CD4-positive, alpha-beta memory T cell (primary cell): ENCODE measurements around the gene TRIM17. TPM values are rescaled to one million over a fixed set of nuclear protein-coding genes. Genes with fewer than 3 reads are reported as not detected.

ENCODE experiments used
- CTCF ChIA-PET: fragments of 350-600 bp; sonication (Branson Sonifier 250); formaldehyde crosslinking; loops from one replicate; lab custom pipeline; 2021; ENCODE audit warnings: inconsistent platforms; ENCODE audit not compliant: partially characterized antibody; lab: Charles Lee
- POLR2A ChIA-PET: fragments of 350-600 bp; sonication (Branson Sonifier 250); formaldehyde crosslinking; loops from one replicate; lab custom pipeline; 2021; ENCODE audit not compliant: partially characterized antibody; lab: Charles Lee
- DNase-seq, 5 donors: peaks; one replicate each; pipeline versions ENCODE4 v3.0.0 to v3.0.0-alpha.2; 2020 to 2022; ENCODE audit warnings: mixed read lengths in 1 of 5
- H3K27ac ChIP-seq: one replicate; pipeline ENCODE4 v1.7.0; 2013; ENCODE audit warnings: low read depth, low read length
- H3K27me3 ChIP-seq: 2 replicates; pipeline ENCODE4 v1.7.0; 2013; ENCODE audit warnings: mild to moderate bottlenecking, low read length, moderate library complexity; ENCODE audit not compliant: insufficient read depth
- H3K36me3 ChIP-seq: 2 replicates; pipeline ENCODE4 v1.7.0; 2013; ENCODE audit warnings: mild to moderate bottlenecking, low read length, moderate library complexity; ENCODE audit not compliant: insufficient read depth
- H3K4me1 ChIP-seq: 2 replicates; pipeline ENCODE4 v1.7.0; 2013; ENCODE audit warnings: mild to moderate bottlenecking, low read length, moderate library complexity; ENCODE audit not compliant: insufficient read depth
- H3K4me3 ChIP-seq, 2 donors: one replicate each; pipeline ENCODE4 v1.7.0; 2013; ENCODE audit warnings: low read length in 2 of 2, mild to moderate bottlenecking in 1 of 2
- H3K9me3 ChIP-seq, 2 donors: one replicate each; pipeline ENCODE4 v1.7.0; 2013; ENCODE audit warnings: low read length in 2 of 2, control low read depth in 1 of 2; ENCODE audit not compliant: control insufficient read depth in 1 of 2
- H3K27ac Mint-ChIP-seq, 7 donors: one replicate each; pipeline ENCODE4 v1.8.0; 2020 to 2021; ENCODE audit warnings: mixed read lengths in 7 of 7, mild to moderate bottlenecking in 6 of 7, inconsistent platforms in 3 of 7, moderate library complexity in 3 of 7
- H3K27me3 Mint-ChIP-seq, 2 donors: one replicate each; pipeline ENCODE4 v1.8.0; 2020 to 2021; ENCODE audit warnings: mixed read lengths in 2 of 2
- H3K36me3 Mint-ChIP-seq, 2 donors: one replicate each; pipeline ENCODE4 v1.8.0; 2020 to 2021; ENCODE audit warnings: mixed read lengths in 2 of 2, inconsistent platforms in 1 of 2, mild to moderate bottlenecking in 1 of 2
- H3K4me1 Mint-ChIP-seq, 4 donors: one replicate each; pipeline ENCODE4 v1.8.0; 2020 to 2021; ENCODE audit warnings: mixed read lengths in 4 of 4, mild to moderate bottlenecking in 1 of 4
- H3K4me3 Mint-ChIP-seq, 8 donors: one replicate each; pipeline ENCODE4 v1.8.0; 2020 to 2021; ENCODE audit warnings: mixed read lengths in 8 of 8, mild to moderate bottlenecking in 7 of 8, moderate library complexity in 6 of 8, inconsistent platforms in 3 of 8
- H3K9me3 Mint-ChIP-seq, 8 donors: one replicate each; pipeline ENCODE4 v1.8.0; 2020 to 2021; ENCODE audit warnings: mixed read lengths in 8 of 8, mild to moderate bottlenecking in 5 of 8, inconsistent platforms in 3 of 8, moderate library complexity in 1 of 8
- intact Hi-C: fragments of 100-400 bp; cut with micrococcal nuclease; formaldehyde crosslinking; loops from one replicate; pipeline ENCODE4 v1.15.1; 2023
- polyA plus RNA-seq, 2 donors: library from polyadenylated mRNA; unstranded; fragments of 300-500 nt; fragmentation: Illumina TruSeq; gene quantifications; one replicate each; pipeline ENCODE4 v1.2.3, GENCODE V29; 2021
- total RNA-seq, 2 experiments: library from RNA; stranded (reverse); gene quantifications; one replicate each; pipeline ENCODE4 v1.2.3, GENCODE V29; 2021

Gene TRIM17
- total and polyA plus RNA-seq, 4 experiments from 2014 or later, result 0.25 to 0.76 (median 0.69) TPM; not detected in 1

DNA sequence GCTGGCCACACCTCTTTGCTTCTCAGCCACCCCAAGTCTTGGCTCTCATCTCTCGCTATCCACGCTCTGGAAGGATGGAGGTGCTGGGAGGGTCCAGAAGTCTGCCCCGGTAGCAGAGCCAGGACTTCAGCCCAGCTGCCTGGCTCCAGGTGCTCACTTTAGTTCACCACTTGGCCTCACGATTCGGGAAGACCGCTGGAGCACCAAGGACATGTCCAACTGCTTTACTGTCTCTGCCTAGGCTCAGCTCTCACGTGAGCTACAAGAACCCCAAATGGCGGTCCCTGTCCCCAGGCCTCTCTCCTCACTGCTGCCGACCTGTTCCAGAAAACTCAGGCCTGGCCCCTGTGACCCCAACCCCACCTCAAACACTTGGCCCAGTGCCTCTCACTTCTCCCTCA lies 13.4 kb downstream of the TRIM17 start:
- Mint-ChIP-seq H3K4me3 (peak overlapping the region in 3 of 8 donors; percentile 34 to 95 (median 39)), H3K9me3 (peaks cover 0 to 2% (median 0%) of the 10 kb centered on the region in 8 donors), H3K36me3 (peaks cover 5 to 56% of the 10 kb centered on the region in 2 donors), H3K27ac (peak overlapping the region in 6 of 7 donors; percentile 11 to 91 (median 78)), H3K27me3 (no peaks in the 10 kb centered on the region), H3K4me1 (peaks cover 30 to 80% (median 54%) of the 10 kb centered on the region in 4 donors)
- intact Hi-C loops, result no loop called here
- Histone ChIP-seq H3K9me3 (no peaks in the 10 kb centered on the region), H3K4me1 (peaks cover 54% of the 10 kb centered on the region), H3K27me3 (no peaks in the 10 kb centered on the region), H3K27ac (peak overlapping the region; percentile 5), H3K4me3 (no peak overlapping the region), H3K36me3 (peaks cover 35% of the 10 kb centered on the region)
- POLR2A ChIA-PET, result interaction anchor here (1.1 to 4.3 kb wide), 3 partner anchors 9 to 262 kb away, joined by 3 to 24 read pairs (median 6); a partner anchor contains a TSS
- DNase-seq, result no peak
- CTCF ChIA-PET, result no interaction called here

DNA sequence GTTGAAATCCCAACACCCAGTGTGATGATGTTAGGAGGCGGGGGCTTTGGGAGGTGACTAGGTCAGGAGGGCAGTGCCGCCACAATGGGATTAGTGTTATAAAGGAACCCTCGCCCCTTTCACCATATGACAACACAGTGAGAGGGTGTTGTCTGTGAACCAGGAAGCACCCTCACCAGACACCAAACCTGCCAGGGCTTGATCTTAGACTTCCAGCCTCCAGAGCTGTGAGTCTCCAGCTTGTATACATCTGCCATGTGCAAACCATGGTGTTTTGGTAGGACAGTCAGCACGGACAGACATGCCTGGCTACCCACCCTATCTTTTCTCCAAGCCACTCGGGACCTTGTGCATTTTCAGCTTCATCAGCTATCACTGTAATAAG lies 14.0 kb downstream of the TRIM17 start:
- H3K9me3 Mint-ChIP-seq, result peaks cover 0 to 4% (median 0%) of the 10 kb centered on the region in 8 donors
- H3K4me1 ChIP-seq, result peaks cover 54% of the 10 kb centered on the region
- CTCF ChIA-PET, result no interaction called here
- DNase-seq, result no peak
- H3K27ac Mint-ChIP-seq, result peak overlapping the region in 5 of 7 donors; percentile 19 to 91 (median 57)
- peaks cover 33 to 80% (median 56%) of the 10 kb centered on the region in 4 donors for H3K4me1 Mint-ChIP-seq
- intact Hi-C loops, result no loop called here
- peak overlapping the region; percentile 5 for H3K27ac ChIP-seq
- H3K9me3 ChIP-seq, result no peaks in the 10 kb centered on the region
- no peak overlapping the region for H3K4me3 Mint-ChIP-seq
- H3K4me3 ChIP-seq, result no peak overlapping the region
- no peaks in the 10 kb centered on the region for H3K27me3 Mint-ChIP-seq
- no peaks in the 10 kb centered on the region for H3K27me3 ChIP-seq
- peaks cover 10 to 62% of the 10 kb centered on the region in 2 donors for H3K36me3 Mint-ChIP-seq
- POLR2A ChIA-PET, result interaction anchor here (1.1 kb wide), 1 partner anchor 262 kb away, joined by 3 read pairs; no protein-coding TSS in a partner anchor
- peaks cover 38% of the 10 kb centered on the region for H3K36me3 ChIP-seq

DNA sequence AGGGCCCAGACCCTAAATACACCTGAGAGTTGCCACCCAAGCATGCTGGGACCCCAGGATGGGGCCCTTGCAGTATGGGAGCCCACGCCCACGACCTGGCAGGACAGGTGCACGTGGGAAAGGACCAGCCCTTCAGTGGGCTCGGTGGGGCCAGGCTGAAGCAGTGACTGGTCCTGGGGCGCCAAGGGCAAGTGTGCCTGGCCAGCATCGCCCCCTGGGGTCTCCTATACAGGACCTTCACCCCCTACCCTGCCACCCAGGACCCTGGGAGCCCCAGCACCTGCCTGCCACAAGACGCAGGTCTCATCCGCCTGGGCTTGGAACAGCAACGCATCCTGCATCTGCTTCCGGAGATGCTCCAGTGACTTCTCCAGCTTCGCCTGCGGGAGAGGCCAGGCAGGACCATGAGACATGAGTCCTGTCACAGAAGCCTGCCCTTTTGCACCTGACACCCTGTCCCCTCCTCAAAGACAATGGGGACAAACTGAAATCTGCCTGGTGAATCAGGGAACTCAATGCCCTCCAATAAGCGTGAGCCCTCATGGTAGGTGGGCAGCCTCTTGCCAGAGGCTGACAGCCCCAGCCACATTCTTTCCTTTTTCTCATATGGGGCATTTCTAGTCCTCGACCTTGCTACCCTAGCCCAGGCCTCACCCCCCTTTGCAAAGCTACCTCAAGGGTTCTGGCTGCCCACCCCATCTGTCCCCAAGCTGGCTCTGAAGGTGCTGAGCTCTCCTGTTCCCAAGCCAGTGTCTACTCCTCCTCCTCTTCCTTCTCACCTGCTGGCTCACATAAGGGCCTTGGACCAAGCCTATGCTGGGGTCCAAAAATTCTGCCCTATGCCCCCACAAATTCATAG lies 14.7 kb downstream of the TRIM17 start:
- ChIA-PET POLR2A (interaction anchor here (1.1 kb wide), 1 partner anchor 261 kb away, joined by 3 read pairs; no protein-coding TSS in a partner anchor), CTCF (interaction anchor here (0.6 kb wide), 1 partner anchor 384 kb away, joined by 3 read pairs; no protein-coding TSS in a partner anchor)
- Mint-ChIP-seq H3K27me3 (no peaks in the 10 kb centered on the region), H3K36me3 (peaks cover 13 to 65% of the 10 kb centered on the region in 2 donors), H3K27ac (peak overlapping the region in 6 of 7 donors; percentile 46 to 72 (median 68)), H3K4me1 (peaks cover 36 to 79% (median 59%) of the 10 kb centered on the region in 4 donors), H3K9me3 (peaks cover 0 to 4% (median 0%) of the 10 kb centered on the region in 8 donors), H3K4me3 (peak overlapping the region in 1 of 8 donors; percentile 36)
- Histone ChIP-seq H3K9me3 (no peaks in the 10 kb centered on the region), H3K27ac (no peak overlapping the region), H3K36me3 (peaks cover 39% of the 10 kb centered on the region), H3K4me3 (no peak overlapping the region), H3K4me1 (peaks cover 49% of the 10 kb centered on the region), H3K27me3 (no peaks in the 10 kb centered on the region)
- DNase-seq, result no peak
- intact Hi-C loops, result no loop called here

DNA sequence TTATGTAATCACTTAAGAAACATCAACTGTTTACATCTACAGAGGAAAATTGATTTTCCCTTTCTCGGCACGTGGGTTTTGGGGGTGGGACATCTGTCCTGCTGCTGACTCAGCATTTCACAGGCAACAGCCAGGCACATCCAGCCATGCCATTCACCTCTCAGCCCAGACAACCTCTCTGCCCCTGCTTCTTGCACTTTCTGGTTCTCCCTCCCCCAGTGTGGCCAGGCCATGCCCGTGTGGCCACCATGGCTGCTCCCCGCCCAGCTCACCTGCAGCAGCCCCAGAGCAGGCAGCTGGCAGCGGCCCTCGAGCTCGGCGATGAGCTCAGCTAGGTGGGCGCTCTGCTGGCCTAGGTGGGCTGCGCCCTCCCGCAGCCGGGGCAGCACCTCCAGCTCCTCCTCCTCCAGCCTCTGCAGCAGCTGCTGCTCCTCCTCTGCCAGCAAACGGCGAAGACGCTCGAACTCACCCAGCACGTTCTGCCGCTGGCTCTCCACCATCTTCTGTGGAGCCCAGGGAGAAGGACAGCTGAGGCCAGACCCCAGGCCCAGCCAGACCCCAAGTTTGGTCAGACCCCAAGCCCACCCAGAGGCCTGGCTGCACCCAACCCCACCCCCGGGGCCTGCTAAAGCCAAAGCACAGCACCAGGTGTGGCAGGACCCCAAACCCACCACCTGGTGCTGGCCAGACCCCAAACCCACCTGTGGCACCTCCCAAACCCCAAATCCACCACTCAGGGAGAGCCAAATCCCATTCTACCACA lies 15.8 kb downstream of the TRIM17 start:
- H3K27me3 Mint-ChIP-seq, result no peaks in the 10 kb centered on the region
- Histone ChIP-seq H3K27ac (no peak overlapping the region), H3K27me3 (no peaks in the 10 kb centered on the region), H3K4me3 (no peak overlapping the region), H3K4me1 (peaks cover 49% of the 10 kb centered on the region), H3K36me3 (peaks cover 50% of the 10 kb centered on the region), H3K9me3 (no peaks in the 10 kb centered on the region)
- H3K4me3 Mint-ChIP-seq, result no peak overlapping the region
- ChIA-PET POLR2A (interaction anchor here (0.6 kb wide), 1 partner anchor 186 kb away, joined by 3 read pairs; no protein-coding TSS in a partner anchor), CTCF (no interaction called here)
- DNase-seq, result no peak
- intact Hi-C loops, result no loop called here
- peak overlapping the region in 2 of 7 donors; percentile 41 to 46 for H3K27ac Mint-ChIP-seq
- peaks cover 36 to 83% (median 58%) of the 10 kb centered on the region in 4 donors for H3K4me1 Mint-ChIP-seq
- peaks cover 21 to 68% of the 10 kb centered on the region in 2 donors for H3K36me3 Mint-ChIP-seq
- peaks cover 0 to 4% (median 0%) of the 10 kb centered on the region in 8 donors for H3K9me3 Mint-ChIP-seq

DNA sequence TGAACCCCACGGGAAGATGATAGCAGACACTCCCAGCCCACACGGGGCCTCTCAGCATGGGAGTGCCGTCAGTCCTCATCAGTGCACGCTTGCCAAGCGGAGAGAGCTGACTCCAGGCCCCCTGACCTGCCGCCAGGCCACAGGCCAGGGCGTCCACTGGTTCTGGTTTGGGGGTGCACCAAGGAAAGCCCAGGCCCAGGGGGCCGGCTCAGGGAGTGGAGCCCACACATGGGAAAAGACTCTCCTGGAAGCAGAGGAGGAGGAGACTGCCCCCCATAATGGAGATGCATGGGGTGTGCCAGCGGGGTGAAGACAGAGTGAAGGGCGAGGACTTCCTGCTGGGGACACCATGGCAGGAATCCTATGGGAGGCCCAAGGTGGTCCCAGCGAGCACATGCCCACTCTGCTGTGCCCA lies 16.4 kb downstream of the TRIM17 start:
- Mint-ChIP-seq H3K27me3 (no peaks in the 10 kb centered on the region), H3K4me1 (peaks cover 32 to 78% (median 54%) of the 10 kb centered on the region in 4 donors), H3K27ac (peak overlapping the region in 1 of 7 donors; percentile 37), H3K36me3 (peaks cover 27 to 70% of the 10 kb centered on the region in 2 donors), H3K9me3 (peaks cover 0 to 4% (median 0%) of the 10 kb centered on the region in 8 donors), H3K4me3 (no peak overlapping the region)
- H3K36me3 ChIP-seq, result peaks cover 57% of the 10 kb centered on the region
- no peaks in the 10 kb centered on the region for H3K9me3 ChIP-seq
- ChIA-PET POLR2A (interaction anchor here (0.6 kb wide), 1 partner anchor 186 kb away, joined by 3 read pairs; no protein-coding TSS in a partner anchor), CTCF (no interaction called here)
- intact Hi-C loops, result no loop called here
- H3K4me1 ChIP-seq, result peaks cover 47% of the 10 kb centered on the region
- no peak overlapping the region for H3K4me3 ChIP-seq
- no peaks in the 10 kb centered on the region for H3K27me3 ChIP-seq
- DNase-seq, result no peak
- H3K27ac ChIP-seq, result no peak overlapping the region

DNA sequence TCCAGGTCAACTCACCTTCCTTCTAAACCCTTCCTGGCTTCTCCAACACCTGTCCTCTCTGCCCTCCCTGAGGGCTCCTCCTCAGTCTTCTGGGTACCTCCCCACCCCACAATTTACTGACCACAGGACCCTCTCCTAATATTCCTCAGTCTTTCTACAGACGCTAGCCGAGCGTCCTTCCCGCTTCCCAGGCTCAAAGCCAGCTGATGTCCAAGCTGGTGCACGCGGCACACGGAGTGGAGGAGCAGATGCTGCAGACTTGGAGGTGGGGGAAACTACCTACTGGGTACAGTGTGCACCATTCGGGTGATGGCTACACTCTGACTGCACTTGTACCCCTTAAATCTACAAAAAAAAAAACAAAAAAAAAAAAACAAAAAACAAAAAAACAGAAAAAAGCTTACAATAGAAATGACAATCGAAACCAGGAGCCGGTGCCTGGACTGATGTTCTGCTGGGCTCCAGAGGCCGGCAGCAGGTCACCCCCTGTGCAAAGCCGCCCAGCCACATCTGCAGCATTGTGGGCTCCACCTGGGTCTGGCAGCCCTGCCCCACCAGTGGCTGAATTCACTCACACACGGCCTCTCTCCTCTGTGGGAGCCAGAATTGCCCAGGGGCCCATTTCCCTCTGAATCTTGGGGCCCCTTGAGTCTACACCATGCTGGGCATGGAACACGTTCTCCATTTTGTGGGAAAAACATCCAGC lies 17.0 kb downstream of the TRIM17 start:
- POLR2A ChIA-PET, result no interaction called here
- Histone ChIP-seq H3K27me3 (no peaks in the 10 kb centered on the region), H3K9me3 (no peaks in the 10 kb centered on the region), H3K36me3 (peaks cover 61% of the 10 kb centered on the region), H3K4me1 (peaks cover 41% of the 10 kb centered on the region), H3K4me3 (no peak overlapping the region), H3K27ac (no peak overlapping the region)
- Mint-ChIP-seq H3K4me1 (peaks cover 28 to 72% (median 49%) of the 10 kb centered on the region in 4 donors), H3K27ac (peak overlapping the region in 2 of 7 donors; percentile 76 to 84), H3K9me3 (peaks cover 0 to 4% (median 0%) of the 10 kb centered on the region in 8 donors), H3K36me3 (peaks cover 28 to 70% of the 10 kb centered on the region in 2 donors), H3K4me3 (no peak overlapping the region), H3K27me3 (no peaks in the 10 kb centered on the region)
- CTCF ChIA-PET, result no interaction called here
- DNase-seq, result no peak
- intact Hi-C loops, result no loop called here
